ENCODE results near the gene KRT84. TPM values are rescaled to one million over a fixed set of nuclear protein-coding genes. Genes with fewer than 3 reads are reported as not detected.
A peak's percentile ranks its signal among the peaks of the same experiment; 100 is the strongest.

Gene KRT84
- total RNA-seq, 2 experiments from 2014 or later: not detected

DNA sequence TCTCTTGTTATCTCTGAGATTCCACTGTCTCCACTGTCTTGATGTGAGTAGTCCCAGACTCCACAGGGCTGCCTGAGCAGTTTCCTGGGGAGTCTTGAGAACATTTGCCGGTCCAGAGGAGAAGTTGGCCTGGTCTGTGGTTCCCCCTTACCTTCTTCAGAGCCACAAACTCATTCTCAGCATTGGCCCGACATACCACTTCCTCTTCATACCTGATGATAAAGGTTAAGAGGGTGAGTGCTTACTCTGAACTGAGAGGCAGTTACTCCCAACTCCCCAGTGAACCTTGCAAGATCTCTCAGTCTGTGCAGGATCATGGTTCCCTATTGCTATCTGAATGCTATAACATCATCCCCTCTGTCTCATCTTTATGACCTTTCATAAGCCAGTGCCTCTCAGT lies 2.6 kb downstream of the KRT84 start:
- no peaks in the 10 kb centered on the region for H3K9me3 ChIP-seq (ENCODE audit: low read length)
- no peak overlapping the region for H3K4me3 ChIP-seq (ENCODE audit: low read depth, low read length, poor library complexity, severe bottlenecking)
- no peak for DNase-seq (ENCODE audit: low spot score)
- H2AFZ ChIP-seq (ENCODE audit: low read length): no peak overlapping the region
- TF ChIP-seq CTCF (conservative IDR thresholded peaks at IDR 0.05; ENCODE audit: low read length) (no peak), EZH2phosphoT487 (IDR thresholded peaks at IDR 0.05; ENCODE audit: borderline replicate concordance, low read depth, low read length) (no peak)
- H3K79me2 ChIP-seq (ENCODE audit: insufficient read depth, low read depth, low read length): no peaks in the 10 kb centered on the region
- POLR2A ChIA-PET: no interaction called here
- no TSS peak for BruUV-seq (replicated peaks)
- H3K4me1 ChIP-seq (ENCODE audit: insufficient read depth, low read length, poor library complexity, severe bottlenecking): no peaks in the 10 kb centered on the region
- intact Hi-C loops (cut with micrococcal nuclease; ENCODE audit: unreplicated experiment): no loop called here
- H3K36me3 ChIP-seq (ENCODE audit: insufficient read depth, low read length): no peaks in the 10 kb centered on the region
- CTCF ChIA-PET (ENCODE audit: unreplicated experiment): no interaction called here
- H3K4me2 ChIP-seq (ENCODE audit: low read length): no peak overlapping the region
- H4K20me1 ChIP-seq (ENCODE audit: insufficient read depth, low read length): no peaks in the 10 kb centered on the region
- no peak overlapping the region for H3K27ac ChIP-seq (ENCODE audit: low read depth, low read length, poor library complexity, severe bottlenecking)
- H3K9me2 ChIP-seq (ENCODE audit: insufficient read depth, low read length): no peaks in the 10 kb centered on the region

DNA sequence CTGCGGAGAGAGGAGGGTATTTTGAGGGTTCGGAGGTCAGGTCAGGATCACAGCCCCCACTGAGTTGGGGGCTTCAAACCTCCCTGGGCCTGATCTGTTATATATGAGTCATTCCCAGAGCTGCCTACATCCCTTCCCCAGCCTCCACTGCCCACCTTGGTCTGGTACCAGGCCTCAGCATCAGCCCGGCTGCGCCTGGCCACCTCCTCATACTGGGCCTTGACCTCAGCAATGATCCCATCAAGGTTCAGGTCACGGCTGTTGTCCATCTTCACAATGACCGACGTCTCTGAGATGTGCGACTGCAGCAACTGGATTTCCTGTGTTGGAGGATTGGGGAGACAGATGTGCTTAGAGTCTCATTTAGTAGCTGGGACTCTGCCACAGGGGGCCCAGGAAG lies 4.2 kb downstream of the KRT84 start:
- no TSS peak for BruUV-seq (replicated peaks)
- CTCF ChIA-PET (ENCODE audit: unreplicated experiment): no interaction called here
- Histone ChIP-seq H3K79me2 (ENCODE audit: insufficient read depth, low read depth, low read length) (no peaks in the 10 kb centered on the region), H3K4me3 (ENCODE audit: low read depth, low read length, poor library complexity, severe bottlenecking) (no peak overlapping the region), H4K20me1 (ENCODE audit: insufficient read depth, low read length) (no peaks in the 10 kb centered on the region), H2AFZ (ENCODE audit: low read length) (no peak overlapping the region), H3K9me3 (ENCODE audit: low read length) (no peaks in the 10 kb centered on the region), H3K36me3 (ENCODE audit: insufficient read depth, low read length) (no peaks in the 10 kb centered on the region), H3K27ac (ENCODE audit: low read depth, low read length, poor library complexity, severe bottlenecking) (no peak overlapping the region), H3K4me1 (ENCODE audit: insufficient read depth, low read length, poor library complexity, severe bottlenecking) (no peaks in the 10 kb centered on the region), H3K9me2 (ENCODE audit: insufficient read depth, low read length) (no peaks in the 10 kb centered on the region), H3K4me2 (ENCODE audit: low read length) (no peak overlapping the region)
- DNase-seq (ENCODE audit: low spot score): no peak
- intact Hi-C loops (cut with micrococcal nuclease; ENCODE audit: unreplicated experiment): no loop called here
- POLR2A ChIA-PET: interaction anchor here (0.5 kb wide), 1 partner anchor 1033 kb away, joined by 3 read pairs; no protein-coding TSS in a partner anchor
- TF ChIP-seq EZH2phosphoT487 (IDR thresholded peaks at IDR 0.05; ENCODE audit: borderline replicate concordance, low read depth, low read length) (no peak), CTCF (conservative IDR thresholded peaks at IDR 0.05; ENCODE audit: low read length) (no peak)

DNA sequence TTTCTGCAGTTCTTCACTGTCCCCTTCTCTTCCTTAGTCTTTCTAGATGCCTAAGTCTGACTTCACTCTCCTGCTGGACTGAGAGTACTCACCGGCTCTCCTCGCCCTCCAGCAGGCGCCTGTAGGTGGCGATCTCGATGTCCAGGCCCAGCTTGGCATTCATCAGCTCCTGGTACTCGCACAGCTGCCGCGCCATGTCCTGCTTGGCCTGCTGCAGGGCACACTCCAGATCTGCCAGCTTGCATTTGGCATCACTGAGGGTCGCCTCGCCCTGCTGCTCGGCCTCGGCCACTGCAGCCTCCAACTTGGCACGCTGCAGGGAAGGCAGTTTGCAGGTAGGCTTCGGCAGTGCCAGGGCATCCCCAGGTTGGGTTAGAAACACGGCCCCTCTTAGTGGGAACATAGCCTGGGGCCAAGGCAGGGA lies 5.2 kb downstream of the KRT84 start:
- H3K4me1 ChIP-seq (ENCODE audit: insufficient read depth, low read length, poor library complexity, severe bottlenecking): no peaks in the 10 kb centered on the region
- DNase-seq (ENCODE audit: low spot score): no peak
- no peak overlapping the region for H3K27ac ChIP-seq (ENCODE audit: low read depth, low read length, poor library complexity, severe bottlenecking)
- H3K9me2 ChIP-seq (ENCODE audit: insufficient read depth, low read length): no peaks in the 10 kb centered on the region
- H3K9me3 ChIP-seq (ENCODE audit: low read length): no peaks in the 10 kb centered on the region
- no peaks in the 10 kb centered on the region for H3K79me2 ChIP-seq (ENCODE audit: insufficient read depth, low read depth, low read length)
- H4K20me1 ChIP-seq (ENCODE audit: insufficient read depth, low read length): no peaks in the 10 kb centered on the region
- H3K4me2 ChIP-seq (ENCODE audit: low read length): no peak overlapping the region
- no peak overlapping the region for H2AFZ ChIP-seq (ENCODE audit: low read length)
- intact Hi-C loops (cut with micrococcal nuclease; ENCODE audit: unreplicated experiment): no loop called here
- CTCF ChIA-PET (ENCODE audit: unreplicated experiment): no interaction called here
- no TSS peak for BruUV-seq (replicated peaks)
- no peak for TF ChIP-seq EZH2phosphoT487 (IDR thresholded peaks at IDR 0.05; ENCODE audit: borderline replicate concordance, low read depth, low read length)
- peak; percentile 72 for TF ChIP-seq CTCF (conservative IDR thresholded peaks at IDR 0.05; ENCODE audit: low read length)
- POLR2A ChIA-PET: no interaction called here
- H3K36me3 ChIP-seq (ENCODE audit: insufficient read depth, low read length): no peaks in the 10 kb centered on the region
- no peak overlapping the region for H3K4me3 ChIP-seq (ENCODE audit: low read depth, low read length, poor library complexity, severe bottlenecking)
